Activated CD8-positive, alpha-beta T cell treated with anti-CD3 and anti-CD28 coated beads, Interleukin-2, amount 10 ng/mL, durations not matched to agents 7 days and 5 days (primary cell): ENCODE results near the gene GALNS. TPM values are rescaled to one million over a fixed set of nuclear protein-coding genes. Genes with fewer than 3 reads are reported as not detected.

Source experiments
- ATAC-seq: fragments of 150-1000 bp; cut with Tn5 transposase; one replicate; pipeline ENCODE4 v1.10.0; 2021; ENCODE audit warnings: moderate library complexity
- CTCF ChIA-PET: fragments of 350-600 bp; sonication (Branson Sonifier 250); formaldehyde crosslinking; loops from one replicate; lab custom pipeline; 2021; ENCODE audit warnings: antibody characterized with exemption; lab: Charles Lee
- POLR2A ChIA-PET: fragments of 350-600 bp; sonication (Branson Sonifier 250); formaldehyde crosslinking; loops from one replicate; lab custom pipeline; 2021; ENCODE audit warnings: antibody characterized with exemption; lab: Charles Lee
- DNase-seq: peaks from one replicate; pipeline ENCODE4 v3.0.0-alpha.2; 2020
- H3K27ac Mint-ChIP-seq: one replicate; pipeline ENCODE4 v1.8.0; 2021; ENCODE audit warnings: mild to moderate bottlenecking, mixed read lengths
- H3K27me3 Mint-ChIP-seq: one replicate; pipeline ENCODE4 v1.8.0; 2021; ENCODE audit warnings: low read depth, mixed read lengths
- H3K36me3 Mint-ChIP-seq: one replicate; pipeline ENCODE4 v1.8.0; 2021; ENCODE audit warnings: low read depth, mixed read lengths
- H3K4me1 Mint-ChIP-seq: one replicate; pipeline ENCODE4 v1.8.0; 2021; ENCODE audit warnings: low read depth, mixed read lengths
- H3K4me3 Mint-ChIP-seq: one replicate; pipeline ENCODE4 v1.8.0; 2021; ENCODE audit warnings: mild to moderate bottlenecking, mixed read lengths
- H3K9me3 Mint-ChIP-seq: one replicate; pipeline ENCODE4 v1.8.0; 2022; ENCODE audit warnings: mixed read lengths; ENCODE audit not compliant: insufficient read depth
- total RNA-seq, 2 experiments: library from RNA; stranded (reverse); gene quantifications; one replicate each; pipeline ENCODE4 v1.2.3, GENCODE V29; 2021

GALNS gene
- total RNA-seq, 2 experiments from 2014 or later = 31.1 to 33.3 TPM

GRCh38 chr16:88847654-88848053 lies 9.1 kb downstream of the GALNS start:
- Mint-ChIP-seq H3K4me1 (no peaks in the 10 kb centered on the region), H3K4me3 (no peak overlapping the region), H3K36me3 (no peaks in the 10 kb centered on the region), H3K9me3 (no peaks in the 10 kb centered on the region), H3K27ac (no peak overlapping the region), H3K27me3 (no peaks in the 10 kb centered on the region)
- CTCF ChIA-PET = no interaction called here
- ATAC-seq = no peak
- POLR2A ChIA-PET = no interaction called here
- DNase-seq = no peak

- H3K9me3 Mint-ChIP-seq = no peaks in the 10 kb centered on the region
- no peaks in the 10 kb centered on the region for H3K36me3 Mint-ChIP-seq
- POLR2A ChIA-PET = interaction anchor here (1.2 kb wide), 1 partner anchor 11 kb away, joined by 3 read pairs; the partner anchor contains the start of genes GALNS and TRAPPC2L
- CTCF ChIA-PET = interaction anchor here (1.1 kb wide), 1 partner anchor 12 kb away, joined by 5 read pairs; no protein-coding TSS in a partner anchor
- H3K27ac Mint-ChIP-seq = no peak overlapping the region
- DNase-seq (no peak), ATAC-seq (no peak)
- H3K4me1 Mint-ChIP-seq = no peaks in the 10 kb centered on the region
- H3K27me3 Mint-ChIP-seq = no peaks in the 10 kb centered on the region
- no peak overlapping the region for H3K4me3 Mint-ChIP-seq
Observed at GRCh38 chr16:88846088-88846487, 10.7 kb downstream of the GALNS start.

- H3K4me3 Mint-ChIP-seq = no peak overlapping the region
- no peaks in the 10 kb centered on the region for H3K9me3 Mint-ChIP-seq
- POLR2A ChIA-PET = interaction anchor here (0.6 kb wide), 1 partner anchor 18 kb away, joined by 3 read pairs; no protein-coding TSS in a partner anchor
- no peaks in the 10 kb centered on the region for H3K27me3 Mint-ChIP-seq
- CTCF ChIA-PET = no interaction called here
- H3K27ac Mint-ChIP-seq = no peak overlapping the region
- H3K36me3 Mint-ChIP-seq = no peaks in the 10 kb centered on the region
- no peak for DNase-seq
- ATAC-seq = no peak
- H3K4me1 Mint-ChIP-seq = no peaks in the 10 kb centered on the region
Observed at GRCh38 chr16:88844419-88845036, 12.2 kb downstream of the GALNS start.

GRCh38 chr16:88843256-88843655 lies 13.5 kb downstream of the GALNS start:
- no peaks in the 10 kb centered on the region for H3K4me1 Mint-ChIP-seq
- H3K4me3 Mint-ChIP-seq = no peak overlapping the region
- DNase-seq (no peak), ATAC-seq (no peak)
- H3K27ac Mint-ChIP-seq = no peak overlapping the region
- CTCF ChIA-PET = no interaction called here
- no peaks in the 10 kb centered on the region for H3K9me3 Mint-ChIP-seq
- H3K27me3 Mint-ChIP-seq = no peaks in the 10 kb centered on the region
- POLR2A ChIA-PET = interaction anchor here (0.7 kb wide), 1 partner anchor 13 kb away, joined by 3 read pairs; the partner anchor contains the start of genes GALNS and TRAPPC2L
- no peaks in the 10 kb centered on the region for H3K36me3 Mint-ChIP-seq

GRCh38 chr16:88842806-88843205 lies 13.9 kb downstream of the GALNS start:
- H3K9me3 Mint-ChIP-seq = no peaks in the 10 kb centered on the region
- CTCF ChIA-PET = no interaction called here
- H3K4me1 Mint-ChIP-seq = no peaks in the 10 kb centered on the region
- no peaks in the 10 kb centered on the region for H3K27me3 Mint-ChIP-seq
- no peak for ATAC-seq
- no peaks in the 10 kb centered on the region for H3K36me3 Mint-ChIP-seq
- no peak overlapping the region for H3K4me3 Mint-ChIP-seq
- H3K27ac Mint-ChIP-seq = no peak overlapping the region
- no peak for DNase-seq
- POLR2A ChIA-PET = no interaction called here

- no peak overlapping the region for H3K27ac Mint-ChIP-seq
Observed at GRCh38 chr16:88842308-88842756, 14.4 kb downstream of the GALNS start.

GRCh38 chr16:88841521-88842307 lies 15.0 kb downstream of the GALNS start:
- no peaks in the 10 kb centered on the region for H3K36me3 Mint-ChIP-seq
- DNase-seq = no peak
- CTCF ChIA-PET = no interaction called here
- no peaks in the 10 kb centered on the region for H3K9me3 Mint-ChIP-seq
- no peak overlapping the region for H3K4me3 Mint-ChIP-seq
- POLR2A ChIA-PET = no interaction called here
- H3K4me1 Mint-ChIP-seq = no peaks in the 10 kb centered on the region
- no peak for ATAC-seq
- no peak overlapping the region for H3K27ac Mint-ChIP-seq
- no peaks in the 10 kb centered on the region for H3K27me3 Mint-ChIP-seq

More at GRCh38 chr16:88842308-88842756, 14.4 kb downstream of the GALNS start:
- ATAC-seq (no peak), DNase-seq (no peak)
- H3K36me3 Mint-ChIP-seq = no peaks in the 10 kb centered on the region
- no peaks in the 10 kb centered on the region for H3K4me1 Mint-ChIP-seq
- ChIA-PET POLR2A (no interaction called here), CTCF (no interaction called here)
- no peaks in the 10 kb centered on the region for H3K9me3 Mint-ChIP-seq
- no peaks in the 10 kb centered on the region for H3K27me3 Mint-ChIP-seq
- H3K4me3 Mint-ChIP-seq = no peak overlapping the region

GRCh38 chr16:88840600-88841215 lies 16.0 kb downstream of the GALNS start:
- H3K36me3 Mint-ChIP-seq = no peaks in the 10 kb centered on the region
- H3K27ac Mint-ChIP-seq = no peak overlapping the region
- POLR2A ChIA-PET = no interaction called here
- no peaks in the 10 kb centered on the region for H3K4me1 Mint-ChIP-seq
- H3K4me3 Mint-ChIP-seq = no peak overlapping the region
- ATAC-seq (no peak), DNase-seq (no peak)
- H3K9me3 Mint-ChIP-seq = no peaks in the 10 kb centered on the region
- CTCF ChIA-PET = no interaction called here
- no peaks in the 10 kb centered on the region for H3K27me3 Mint-ChIP-seq

GRCh38 chr16:88839745-88840599 lies 16.8 kb downstream of the GALNS start:
- ChIA-PET CTCF (no interaction called here), POLR2A (no interaction called here)
- no peak for DNase-seq
- Mint-ChIP-seq H3K4me1 (no peaks in the 10 kb centered on the region), H3K27me3 (no peaks in the 10 kb centered on the region), H3K4me3 (no peak overlapping the region), H3K27ac (no peak overlapping the region), H3K9me3 (no peaks in the 10 kb centered on the region), H3K36me3 (no peaks in the 10 kb centered on the region)
- no peak for ATAC-seq

- Mint-ChIP-seq H3K9me3 (no peaks in the 10 kb centered on the region), H3K27ac (no peak overlapping the region), H3K27me3 (no peaks in the 10 kb centered on the region), H3K4me1 (no peaks in the 10 kb centered on the region), H3K36me3 (no peaks in the 10 kb centered on the region), H3K4me3 (no peak overlapping the region)
- ChIA-PET CTCF (no interaction called here), POLR2A (no interaction called here)
- no peak for ATAC-seq
- DNase-seq = no peak
Observed at GRCh38 chr16:88839026-88839529, 17.7 kb downstream of the GALNS start.

- ChIA-PET CTCF (no interaction called here), POLR2A (no interaction called here)
- Mint-ChIP-seq H3K36me3 (no peaks in the 10 kb centered on the region), H3K9me3 (no peaks in the 10 kb centered on the region), H3K27ac (no peak overlapping the region), H3K4me3 (no peak overlapping the region), H3K27me3 (no peaks in the 10 kb centered on the region), H3K4me1 (no peaks in the 10 kb centered on the region)
- DNase-seq (no peak), ATAC-seq (no peak)
Observed at GRCh38 chr16:88838566-88838965, 18.2 kb downstream of the GALNS start.
